HG03460 (cell line): ENCODE measurements around the gene MYL1.

Experiments used
- ATAC-seq: cut with Tn5 transposase; IDR thresholded peaks from one replicate; pipeline ENCODE4 v1.9.1; 2021; ENCODE audit not compliant: unreplicated experiment

Gene MYL1

DNA sequence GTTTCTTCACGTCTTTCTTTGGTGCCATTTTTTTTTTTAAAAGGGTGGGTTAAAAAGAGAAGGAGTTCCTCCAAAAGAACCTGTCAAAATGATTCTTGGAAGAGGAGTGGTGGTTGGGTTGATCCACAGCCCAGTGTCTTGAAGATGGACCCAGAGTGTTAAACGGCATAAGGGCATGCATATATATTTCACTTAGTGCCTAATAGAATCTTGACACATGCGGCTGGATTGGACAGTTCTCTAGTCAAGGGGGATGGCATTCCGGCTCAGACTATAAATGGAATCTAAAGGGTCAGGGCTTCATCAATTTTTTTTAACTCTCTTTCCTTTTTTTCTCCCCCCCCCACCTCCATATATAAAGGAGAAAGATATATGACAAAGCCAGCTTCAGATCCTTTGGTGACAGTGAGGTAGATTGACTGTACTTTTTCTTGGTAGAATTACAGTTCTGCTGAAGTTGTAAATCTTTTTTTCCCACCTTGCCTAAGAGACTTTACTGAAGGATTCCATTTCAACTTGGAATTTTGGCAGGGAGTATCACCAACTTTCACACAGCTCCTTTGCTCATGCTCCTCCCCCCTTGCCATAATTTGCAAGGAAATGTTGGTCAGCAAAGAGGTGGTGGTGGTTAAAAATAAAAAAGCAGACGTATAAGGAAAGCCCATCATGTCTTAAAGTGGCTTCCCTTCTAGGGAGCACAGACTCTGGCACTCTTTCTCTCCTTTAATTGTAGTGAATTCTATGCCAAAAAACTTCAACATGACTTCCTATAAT, at the start of gene MYL1:
Gene MYL1, minus strand, starts transcription at position 160 of the 774 bp plus-strand sequence. Its CDS starts 132 bp downstream, at position 28.
- no peak for ATAC-seq

DNA sequence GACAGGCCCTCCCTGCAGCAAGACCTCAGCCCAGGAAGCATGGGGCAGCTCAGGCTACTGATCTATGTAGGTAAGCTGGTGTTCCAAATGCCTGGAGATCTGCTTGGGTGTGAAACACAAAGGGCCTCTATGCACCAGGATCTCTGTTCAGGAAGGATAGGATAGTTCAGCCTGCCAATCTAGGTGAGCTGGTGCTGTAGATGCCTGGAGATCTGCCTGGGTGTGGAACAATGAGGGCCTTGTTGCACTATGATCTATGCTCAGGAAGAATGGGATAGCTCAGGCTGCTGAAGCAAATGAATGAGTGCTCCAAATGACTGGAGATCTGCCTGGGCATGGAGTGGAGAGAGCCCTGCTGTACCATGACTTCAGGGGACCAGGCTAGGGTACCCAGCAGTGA, 48.9 kb upstream of the MYL1 start:
- ATAC-seq: no peak

- no peak for ATAC-seq
These were observed 48.3 kb upstream of the MYL1 start for GRCh38 chr2:210363261-210363660.

- ATAC-seq: no peak
These were observed 45.4 kb upstream of the MYL1 start for GRCh38 chr2:210360412-210360811.

DNA sequence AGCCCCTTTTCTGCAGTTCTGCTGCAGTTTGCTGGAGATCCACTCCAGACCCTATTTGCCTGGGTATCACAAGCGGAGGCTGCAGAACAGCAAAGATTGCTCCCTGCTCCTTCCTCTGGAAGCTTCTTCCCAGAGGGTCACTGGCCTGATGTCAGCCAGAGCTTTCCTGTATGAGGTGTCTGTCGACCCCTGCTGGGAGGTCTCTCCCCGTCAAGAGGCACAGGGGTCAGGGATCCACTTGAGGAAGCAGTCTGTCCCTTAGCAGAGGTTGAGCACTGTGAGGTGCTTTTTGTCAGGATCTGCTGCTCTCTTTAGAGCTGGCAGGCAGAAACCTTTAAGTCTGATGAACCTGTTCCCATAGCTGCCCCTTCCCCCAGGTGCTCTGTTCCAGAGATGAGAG, 42.0 kb upstream of the MYL1 start:
- ATAC-seq: no peak

DNA sequence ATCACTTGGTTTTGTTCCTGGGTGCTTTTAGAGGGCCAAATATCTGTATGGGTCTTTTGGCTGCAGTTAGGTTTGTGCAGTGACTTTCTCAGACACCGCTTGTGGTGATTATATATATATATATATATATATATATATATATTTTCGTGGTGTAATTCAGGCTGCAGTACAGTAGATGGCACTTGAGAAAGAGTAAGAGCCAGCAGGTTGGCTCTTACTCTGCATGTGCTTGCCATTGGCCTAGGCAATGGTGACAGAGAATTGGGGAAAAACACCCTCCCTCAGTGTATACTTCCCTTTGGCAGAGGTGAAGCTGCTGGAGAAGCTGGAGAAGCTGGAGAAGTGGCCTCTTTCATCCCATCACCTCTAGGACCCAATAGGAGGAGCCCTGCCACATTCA, 22.2 kb upstream of the MYL1 start:
- ATAC-seq: no peak

- no peak for ATAC-seq
These were observed 9.9 kb upstream of the MYL1 start for GRCh38 chr2:210324906-210325305.

DNA sequence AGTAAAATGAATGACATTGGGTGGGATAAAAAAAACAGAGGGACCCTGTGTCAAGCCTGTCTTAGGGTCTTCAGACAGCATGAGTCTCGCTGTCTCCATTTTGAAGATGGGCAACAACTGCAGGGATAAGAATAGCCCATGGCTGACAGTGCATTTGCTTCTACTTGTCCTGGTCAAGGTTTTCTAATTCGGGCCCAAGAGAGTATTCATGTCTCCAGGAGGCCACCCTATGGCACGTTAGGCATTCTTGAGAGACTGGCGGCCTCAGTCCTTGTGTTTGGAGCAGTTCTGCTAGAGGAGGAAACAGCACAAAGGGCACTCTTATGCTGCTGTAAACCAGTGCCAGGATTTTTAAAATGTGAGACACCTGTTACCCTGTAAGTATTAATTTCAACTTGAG, 9.5 kb upstream of the MYL1 start:
- no peak for ATAC-seq

GRCh38 chr2:210323003-210323402, 8.0 kb upstream of the MYL1 start:
- ATAC-seq: no peak

- ATAC-seq: no peak
These were observed 3.9 kb upstream of the MYL1 start for GRCh38 chr2:210318891-210319290.

DNA sequence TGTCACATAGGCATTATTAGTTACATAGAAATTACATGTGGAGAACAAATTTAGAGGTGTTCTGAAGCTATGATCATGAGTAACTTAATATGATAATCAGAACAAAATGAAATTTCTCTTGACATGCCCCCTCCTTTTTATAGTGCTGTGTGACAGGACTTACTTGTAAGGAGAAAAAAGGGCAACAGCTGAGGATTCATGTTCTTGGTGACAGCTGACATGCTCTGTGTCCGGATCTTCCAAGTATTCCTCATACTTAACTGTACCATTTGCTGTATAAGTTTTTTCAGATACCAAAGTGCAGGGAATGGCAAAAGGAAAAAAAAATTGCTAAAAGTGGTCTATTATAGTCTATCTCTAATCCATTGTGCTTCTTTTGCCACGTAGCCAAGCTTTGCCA, 3.5 kb upstream of the MYL1 start:
- no peak for ATAC-seq

DNA sequence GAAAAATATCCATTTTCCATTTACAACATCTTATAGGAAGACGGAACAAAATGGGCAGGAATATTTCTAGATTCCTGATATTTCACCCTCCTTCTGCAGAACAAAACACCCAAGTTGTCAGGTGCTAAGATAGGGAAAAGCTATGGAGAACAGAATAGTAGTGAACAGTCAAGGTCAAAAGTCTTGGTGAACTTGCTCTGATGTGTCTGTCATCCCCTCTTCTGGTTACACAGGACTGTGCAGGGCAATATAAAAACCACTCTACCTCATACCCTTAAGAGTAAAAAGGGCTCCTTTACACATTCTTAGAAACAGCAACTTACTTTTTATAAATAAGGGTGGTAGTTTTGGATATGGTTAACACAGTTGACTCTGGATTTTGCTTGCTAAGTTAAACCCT, 4.4 kb downstream of the MYL1 start:
- no peak for ATAC-seq

DNA sequence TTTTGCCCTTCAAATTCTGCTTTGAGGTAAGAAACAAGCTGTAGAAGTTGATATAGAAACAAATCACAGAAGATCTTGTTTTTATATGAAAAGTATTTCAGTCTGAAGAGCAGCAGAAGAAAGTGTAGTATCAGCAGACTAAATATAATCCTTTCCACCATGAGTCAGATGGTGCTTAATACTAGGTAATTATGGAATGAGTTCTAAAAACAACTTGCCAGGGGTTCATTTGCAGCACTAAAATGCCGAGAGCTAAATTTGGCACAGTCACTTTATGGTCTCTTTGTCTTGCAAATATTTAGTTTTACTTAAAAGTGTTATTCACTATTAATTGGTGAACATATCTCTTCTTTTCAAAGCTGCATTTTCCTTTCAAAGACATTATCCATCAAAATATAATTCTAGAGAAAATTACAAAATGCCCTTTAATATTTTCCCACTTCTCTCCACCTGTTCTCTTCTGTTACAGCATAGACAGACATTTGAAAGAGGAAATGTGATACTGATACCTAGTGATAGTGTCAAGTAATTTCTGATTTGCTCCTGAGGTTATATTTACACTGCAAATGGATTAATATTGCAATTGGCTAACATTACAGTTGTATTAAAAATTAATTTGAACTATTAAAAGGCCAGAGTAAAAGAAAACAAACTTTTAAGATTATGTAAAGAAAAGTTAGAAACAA, 5.3 kb downstream of the MYL1 start:
- no peak for ATAC-seq

GRCh38 chr2:210303498-210303897, 11.5 kb downstream of the MYL1 start:
- ATAC-seq: no peak

DNA sequence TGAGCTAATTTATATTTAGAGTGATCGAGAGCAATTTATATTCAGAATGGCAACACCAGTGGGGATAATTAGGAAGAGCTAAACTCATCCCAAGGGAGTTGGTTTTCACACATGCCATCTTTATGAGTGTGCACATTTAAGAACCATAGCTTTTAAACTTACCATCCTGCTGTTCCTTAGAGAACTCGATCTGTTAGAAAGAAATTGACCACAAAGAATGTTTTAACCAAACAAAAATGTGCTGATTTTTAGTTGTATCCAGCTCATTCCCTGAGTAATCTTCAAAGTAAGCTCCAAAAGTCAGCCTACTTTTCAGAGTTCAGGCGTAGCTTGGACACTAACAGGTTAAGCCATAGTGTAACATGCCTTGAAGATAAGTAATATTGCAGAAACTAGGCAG, 12.6 kb downstream of the MYL1 start:
- no peak for ATAC-seq

DNA sequence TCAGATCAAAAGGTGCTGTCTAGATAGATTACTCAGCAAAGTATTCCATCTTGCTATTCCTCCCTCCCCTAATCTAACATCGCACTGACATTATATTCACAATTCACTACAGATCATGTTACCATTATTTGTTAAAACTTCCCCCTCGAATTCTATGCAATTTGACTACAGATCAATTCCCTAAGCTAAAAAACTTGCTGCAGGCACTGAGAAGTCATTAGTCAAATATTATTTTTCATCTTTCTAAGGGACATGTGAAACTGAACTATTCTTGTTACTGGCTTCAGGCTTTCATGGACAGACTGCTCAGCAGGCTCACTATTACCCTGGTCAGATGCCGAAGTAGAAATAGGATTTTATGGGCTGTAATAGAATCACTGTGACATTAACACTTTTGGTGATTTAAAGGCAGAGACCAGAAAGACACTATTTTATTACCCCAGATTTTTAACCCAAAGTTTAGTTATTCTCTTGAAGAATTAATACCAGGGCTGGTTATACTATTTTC, 15.1 kb downstream of the MYL1 start:
- ATAC-seq: no peak

- no peak for ATAC-seq
These were observed 26.6 kb downstream of the MYL1 start for GRCh38 chr2:210288408-210288807.

DNA sequence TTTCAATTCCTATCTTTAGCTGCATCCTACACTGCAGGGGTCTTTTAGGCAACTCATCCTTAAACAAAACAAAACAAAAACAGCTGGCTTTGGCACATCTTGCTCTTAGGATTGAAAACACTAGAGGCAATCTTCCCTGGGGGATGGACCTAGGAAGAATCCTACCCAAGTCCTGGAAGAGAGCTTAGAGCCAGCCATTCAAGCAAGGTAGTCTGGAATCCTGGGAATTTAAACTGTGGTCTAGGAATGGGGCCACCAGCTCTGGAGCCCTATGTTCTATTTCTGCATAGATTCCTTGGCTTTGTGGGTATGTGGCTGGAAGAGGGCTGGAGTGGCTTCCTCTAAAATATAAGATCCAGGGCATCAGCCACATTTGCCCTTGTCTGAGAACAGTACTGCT, 27.7 kb downstream of the MYL1 start:
- no peak for ATAC-seq

DNA sequence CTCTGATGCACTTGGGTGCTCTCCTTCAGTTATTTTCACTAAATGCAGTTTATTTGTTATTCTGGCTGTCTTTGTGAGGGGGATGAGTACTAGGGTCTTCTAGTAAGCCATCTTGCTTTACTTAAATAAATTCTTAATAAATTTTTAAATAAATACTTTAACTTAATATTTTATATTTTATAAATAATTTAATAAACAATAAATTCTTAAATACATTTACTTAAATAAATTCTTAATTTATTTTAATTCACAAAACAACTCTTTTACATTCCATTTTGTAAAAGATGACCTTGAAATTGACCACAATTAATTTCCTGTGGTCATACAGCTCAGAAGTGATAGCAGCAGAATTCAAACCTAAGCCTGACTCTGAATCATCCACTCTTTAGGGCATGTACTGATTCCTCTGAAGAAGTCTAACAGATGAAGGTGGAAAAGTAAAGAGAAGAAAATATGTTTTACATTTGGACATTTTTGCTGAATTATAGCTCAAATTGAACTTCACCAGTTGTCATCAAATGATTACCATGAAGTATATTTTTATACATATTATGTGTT, 28.8 kb downstream of the MYL1 start:
- no peak for ATAC-seq

- no peak for ATAC-seq
These were observed 37.8 kb downstream of the MYL1 start for GRCh38 chr2:210277133-210277532.

DNA sequence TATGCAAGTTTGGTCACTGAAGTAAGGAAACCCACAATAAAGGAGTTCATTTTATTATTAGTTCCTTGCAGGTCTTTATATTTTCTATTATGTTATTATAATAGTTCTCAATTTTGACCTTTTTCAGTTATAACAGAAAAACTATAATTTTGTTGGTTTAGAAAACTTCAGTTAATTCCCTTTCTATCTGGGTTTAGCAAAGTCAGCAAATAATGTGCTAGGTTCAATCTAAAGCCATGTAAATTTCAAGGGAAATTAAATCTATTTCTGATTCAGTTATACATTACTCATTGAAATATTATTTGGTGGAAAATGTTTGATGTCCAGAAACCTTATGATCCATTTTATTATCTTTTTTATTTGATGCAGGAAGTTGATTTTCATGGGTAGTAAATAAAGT, 43.7 kb downstream of the MYL1 start:
- ATAC-seq: no peak

- ATAC-seq: no peak
These were observed 45.8 kb downstream of the MYL1 start for GRCh38 chr2:210269148-210269547.
